K562 (cell line): Measurements from ENCODE around the gene CDKN1C. TPM values are rescaled to one million over a fixed set of nuclear protein-coding genes. Genes with fewer than 3 reads are reported as not detected.

Experiments
- ATAC-seq: fragments of 200-7000 bp; cut with Tn5 transposase; 3 replicates; pipeline ENCODE4 v1.9.1; 2020; ENCODE audit warnings: moderate library complexity
- BruUV-seq: library from RNA; stranded (reverse); fragments of 400-500 nt; replicated peaks from 2 replicates; lab custom pipeline; 2021; lab: Mats Ljungman, UMichigan
- CTCF ChIA-PET: fragments of 300-600 bp; formaldehyde crosslinking; extraction: SDS; loops from one replicate; lab custom pipeline; 2021; ENCODE audit warnings: low intra/inter-chr PET ratio; lab: Yijun Ruan, JAX
- POLR2A ChIA-PET: fragments of 300-600, 350-650 bp; sonication (Branson Sonifier 250); formaldehyde crosslinking; extraction: SDS; loops from one replicate; lab custom pipeline; 2021; ENCODE audit warnings: antibody characterized with exemption, inconsistent platforms; lab: Yijun Ruan, JAX
- DNase-seq, 4 experiments: peaks; one replicate each; pipeline versions ENCODE4 v3.0.0 to v3.0.0-alpha.2; 2011 to 2018; ENCODE audit warnings: low spot score in 3 of 4, mixed read lengths in 3 of 4; ENCODE audit errors: extremely low read depth in 1 of 4
- FAIRE-seq: peaks from 2 replicates; lab custom pipeline; 2011; peaks lifted over from hg19 to GRCh38; lab: Jason Lieb, UNC
- H2AFZ ChIP-seq: 2 replicates; pipeline ENCODE4 v1.6.0; 2011; ENCODE audit warnings: low read depth, low read length, control low read depth, inconsistent platforms
- H3K27ac ChIP-seq: fragments of 200-600 bp; 3 replicates; pipeline ENCODE4 v1.8.0; 2011; ENCODE audit warnings: low read depth, mild to moderate bottlenecking, control low read depth, inconsistent platforms, low read length, moderate library complexity, mixed read lengths; ENCODE audit errors: extremely low read depth
- H3K27me3 ChIP-seq, 2 experiments: fragments of 300-600 bp in 1 of 2; 2 replicates in 1 of 2; 3 replicates in 1 of 2; pipeline versions ENCODE4 v1.6.0 to v1.8.0; 2011; ENCODE audit warnings: inconsistent platforms in 2 of 2, low read length in 2 of 2, mild to moderate bottlenecking in 1 of 2, mixed read lengths in 1 of 2, moderate library complexity in 1 of 2; ENCODE audit not compliant: control insufficient read depth in 2 of 2, insufficient read depth in 2 of 2
- H3K36me3 ChIP-seq: fragments of 300-600 bp; 3 replicates; pipeline ENCODE4 v1.8.0; 2011; ENCODE audit warnings: mild to moderate bottlenecking, low read length, inconsistent platforms; ENCODE audit not compliant: control insufficient read depth, insufficient read depth
- H3K4me1 ChIP-seq, 2 experiments: fragments of 200-600 bp in 1 of 2; replicated peaks in 1 of 2; 2 replicates in 1 of 2; 3 replicates in 1 of 2; pipeline versions ENCODE4 v1.5.1 to v1.8.0; 2011; ENCODE audit warnings: inconsistent platforms in 2 of 2, low read length in 2 of 2, mild to moderate bottlenecking in 1 of 2, mixed read lengths in 1 of 2, moderate library complexity in 1 of 2; ENCODE audit not compliant: control insufficient read depth in 2 of 2, insufficient read depth in 2 of 2
- H3K4me2 ChIP-seq: 2 replicates; pipeline ENCODE4 v1.6.1; 2011; ENCODE audit warnings: low read length, control low read depth, inconsistent platforms, mixed read lengths; ENCODE audit not compliant: insufficient read depth
- H3K4me3 ChIP-seq: fragments of 200-600 bp; sonication (generic), shearing (Covaris generic); 2 replicates; pipeline ENCODE4 v1.5.1; 2016; ENCODE audit warnings: control low read depth, inconsistent platforms
- H3K79me2 ChIP-seq: fragments of 200-600 bp; 3 replicates; pipeline ENCODE4 v1.8.0; 2011; ENCODE audit warnings: low read length, inconsistent platforms; ENCODE audit not compliant: control insufficient read depth, insufficient read depth
- H3K9ac ChIP-seq, 2 experiments: 2 replicates each; pipeline versions ENCODE4 v1.6.0 to v1.6.1; 2011; ENCODE audit warnings: low read depth in 2 of 2, low read length in 2 of 2, control low read depth in 1 of 2, inconsistent platforms in 1 of 2, mild to moderate bottlenecking in 1 of 2, mixed read lengths in 1 of 2; ENCODE audit not compliant: insufficient read depth in 1 of 2
- H3K9me1 ChIP-seq: one replicate; pipeline ENCODE4 v1.6.0; 2011; ENCODE audit warnings: inconsistent platforms, mild to moderate bottlenecking, low read length, moderate library complexity; ENCODE audit not compliant: control insufficient read depth, insufficient read depth
- H3K9me3 ChIP-seq: replicated peaks from 2 replicates; pipeline ENCODE4 v1.5.1; 2011; ENCODE audit warnings: low read depth, low read length, inconsistent platforms; ENCODE audit not compliant: control insufficient read depth, insufficient read depth
- H4K20me1 ChIP-seq: replicated peaks from 2 replicates; pipeline ENCODE4 v1.6.1; 2011; ENCODE audit warnings: low read length, inconsistent platforms, mixed read lengths; ENCODE audit not compliant: control insufficient read depth, insufficient read depth
- BRCA1 ChIP-seq, 2 experiments: fragments of 450-650 bp in 1 of 2; sonication (generic) in 1 of 2; formaldehyde crosslinking in 1 of 2; IDR thresholded peaks; 2 replicates each; pipeline versions ENCODE4 v1.5.0 to v1.6.1; 2017 to 2020; ENCODE audit warnings: mild to moderate bottlenecking in 1 of 2, missing genetic modification reagents in 1 of 2
- DIDO1 ChIP-seq: fragments of 450-650 bp; IDR thresholded peaks from 2 replicates; pipeline ENCODE4 v1.6.1; 2016; ENCODE audit warnings: low read depth, missing biosample characterization, missing genetic modification characterization
- FOXP4 ChIP-seq: sonication (generic); formaldehyde crosslinking; IDR thresholded peaks from 2 replicates; pipeline ENCODE4 v1.8.0; 2022; ENCODE audit warnings: mild to moderate bottlenecking, missing genetic modification reagents, borderline replicate concordance
- IRF2 ChIP-seq: sonication (generic); formaldehyde crosslinking; IDR thresholded peaks from 2 replicates; pipeline ENCODE4 v1.8.1; 2022; ENCODE audit warnings: mild to moderate bottlenecking, missing genetic modification reagents
- POLR2G ChIP-seq: fragments of 200-400 bp; formaldehyde crosslinking; IDR thresholded peaks from 2 replicates; pipeline ENCODE4 v1.6.1; 2017; ENCODE audit warnings: low read depth, mild to moderate bottlenecking, antibody characterized with exemption, low read length, moderate library complexity
- SAFB2 ChIP-seq: fragments of 200-400 bp; formaldehyde crosslinking; IDR thresholded peaks from 2 replicates; pipeline ENCODE4 v1.6.1; 2018; ENCODE audit warnings: borderline replicate concordance, low read length, low read depth, moderate library complexity; ENCODE audit not compliant: severe bottlenecking
- ZFP36 ChIP-seq: fragments of 150-350 bp; IDR thresholded peaks from 2 replicates; pipeline ENCODE4 v1.6.1; 2018; ENCODE audit warnings: low read length, low read depth; ENCODE audit not compliant: partially characterized antibody
- ZNF134 ChIP-seq: fragments of 250-450 bp; sonication (Bioruptor Pico); conservative IDR thresholded peaks from 2 replicates; pipeline ENCODE4 v1.4.0; 2020
- ZNF232 ChIP-seq: sonication (generic); formaldehyde crosslinking; IDR thresholded peaks from 2 replicates; pipeline ENCODE4 v1.8.0; 2022; ENCODE audit warnings: mild to moderate bottlenecking, missing genetic modification reagents
- ZNF253 ChIP-seq: fragments of 250-450 bp; sonication (Bioruptor Pico); conservative IDR thresholded peaks from 2 replicates; pipeline ENCODE4 v1.6.1; 2021; ENCODE audit warnings: mild to moderate bottlenecking
- WGBS: fragments of 100-300 bp; shearing (Covaris generic); methylation state at CpG from one replicate; pipeline ENCODE4 v1.1.6; 2016; ENCODE audit warnings: low coverage, mixed read lengths; ENCODE audit not compliant: insufficient coverage; ENCODE audit errors: missing lambda C conversion rate; 5-methylcytosine and 5-hydroxymethylcytosine counted together
- in situ Hi-C: fragments of 300-500 bp; cut with MboI; formaldehyde crosslinking; loops from 4 replicates; pipeline ENCODE4 v1.15.0; 2018; ENCODE audit warnings: inconsistent platforms, mixed read lengths
- intact Hi-C: fragments of 100-400 bp; cut with micrococcal nuclease; formaldehyde crosslinking; loops from 2 replicates; pipeline ENCODE4 v1.14.2; 2022
- polyA plus RNA-seq, 8 experiments: library from polyadenylated mRNA; depleted of rRNA in 4 of 8; stranded (reverse) in 5 of 8; unstranded in 3 of 8; fragments of >200 nt; fragmentation: Nextera tagmentation in 2 of 8; fragmentation: Illumina TruSeq in 1 of 8; extraction: Ambion mirVana in 2 of 8; extraction: Trizol in 1 of 8; gene quantifications; 2 replicates each; pipeline versions ENCODE4 v1.2.1 to v1.2.3, GENCODE V29; 2011 to 2014; ENCODE audit warnings: inconsistent platforms in 1 of 8, missing spikeins in 1 of 8
- total RNA-seq, 7 experiments: library from RNA; depleted of rRNA in 6 of 7; stranded (reverse); fragments of >200 nt in 6 of 7; fragmentation: Illumina TruSeq in 2 of 7; extraction: Trizol in 2 of 7; gene quantifications; 2 replicates each; pipeline versions ENCODE4 v1.2.1 to v1.2.3, GENCODE V29; 2011 to 2021; ENCODE audit warnings: low replicate concordance in 1 of 7

The CDKN1C gene
- total and polyA plus RNA-seq, 9 of the 15 experiments (the other 6 are each of a cell fraction or from before 2014, with no cell fraction given), result 2.8 to 21.1 (median 9.3) TPM

GRCh38 chr11:2933375-2934020 is 47.9 kb upstream of the CDKN1C start:
- Histone ChIP-seq H3K27me3 (no peaks in the 10 kb centered on the region), H3K9me1 (no peaks in the 10 kb centered on the region), H3K79me2 (peaks cover 6% of the 10 kb centered on the region; the same call in 1 of the 3 replicates), H3K4me2 (no peak overlapping the region), H3K36me3 (no peaks in the 10 kb centered on the region), H2AFZ (no peak overlapping the region), H3K4me1 (peaks cover 6 to 49% of the 10 kb centered on the region in 2 experiments; a peak in 4 of 5 replicates), H3K4me3 (no peak overlapping the region), H3K9ac (peak overlapping the region in 1 of 2 experiments; percentile 67; a peak in 2 of 4 replicates), H4K20me1 (peaks cover 3% of the 10 kb centered on the region; the same call in 1 of the 2 replicates), H3K27ac (no peak overlapping the region), H3K9me3 (peaks cover 6% of the 10 kb centered on the region)
- ChIA-PET POLR2A (interaction anchor here (0.6 to 1.6 kb wide), 4 partner anchors 10 to 49 kb away, joined by 3 to 6 read pairs (median 3); no protein-coding TSS in a partner anchor), CTCF (interaction anchor here (1.0 kb wide), 1 partner anchor 88 kb away, joined by 3 read pairs; no protein-coding TSS in a partner anchor)
- FAIRE-seq, result no peak
- intact Hi-C loops (no loop called here), in situ Hi-C loops (no loop called here)
- WGBS, result 74% methylated on average over 12 of the region's 12 CpGs
- TF ChIP-seq SAFB2 (no peak), FOXP4 (no peak), ZNF253 (CRISPR knock-in tag) (no peak), POLR2G (peak; percentile 46; the same call in 1 of the 2 replicates), DIDO1 (no peak), IRF2 (CRISPR knock-in tag) (no peak), ZNF134 (peak; percentile 45; the same call in 1 of the 2 replicates), ZFP36 (peak; percentile 93), ZNF232 (CRISPR knock-in tag) (no peak), BRCA1 (IDR thresholded peaks at IDR 0.05) (no peak), BRCA1 (CRISPR knock-in tag; IDR thresholded peaks at IDR 0.05) (0 out of 2 replicates have a peak, but pooled peaks have one; percentile 30)
- DNase-seq, result no peak
- no peak for ATAC-seq
- BruUV-seq, result no TSS peak
